ENCODE measurements around the gene USP17L25.
"Not testable (repeated sequence)": the region's sequence is repeated elsewhere in the genome, so short reads cannot be mapped to it uniquely, and the experiment has no call there.

- not testable (repeated sequence) for TF ChIP-seq CTCF (IDR thresholded peaks at IDR 0.05; ENCODE audit: low read depth, low read length, missing input control); MAX (IDR thresholded peaks at IDR 0.05); HNF4A (conservative IDR thresholded peaks at IDR 0.05)
- TF ChIP-seq, protein P1, sequence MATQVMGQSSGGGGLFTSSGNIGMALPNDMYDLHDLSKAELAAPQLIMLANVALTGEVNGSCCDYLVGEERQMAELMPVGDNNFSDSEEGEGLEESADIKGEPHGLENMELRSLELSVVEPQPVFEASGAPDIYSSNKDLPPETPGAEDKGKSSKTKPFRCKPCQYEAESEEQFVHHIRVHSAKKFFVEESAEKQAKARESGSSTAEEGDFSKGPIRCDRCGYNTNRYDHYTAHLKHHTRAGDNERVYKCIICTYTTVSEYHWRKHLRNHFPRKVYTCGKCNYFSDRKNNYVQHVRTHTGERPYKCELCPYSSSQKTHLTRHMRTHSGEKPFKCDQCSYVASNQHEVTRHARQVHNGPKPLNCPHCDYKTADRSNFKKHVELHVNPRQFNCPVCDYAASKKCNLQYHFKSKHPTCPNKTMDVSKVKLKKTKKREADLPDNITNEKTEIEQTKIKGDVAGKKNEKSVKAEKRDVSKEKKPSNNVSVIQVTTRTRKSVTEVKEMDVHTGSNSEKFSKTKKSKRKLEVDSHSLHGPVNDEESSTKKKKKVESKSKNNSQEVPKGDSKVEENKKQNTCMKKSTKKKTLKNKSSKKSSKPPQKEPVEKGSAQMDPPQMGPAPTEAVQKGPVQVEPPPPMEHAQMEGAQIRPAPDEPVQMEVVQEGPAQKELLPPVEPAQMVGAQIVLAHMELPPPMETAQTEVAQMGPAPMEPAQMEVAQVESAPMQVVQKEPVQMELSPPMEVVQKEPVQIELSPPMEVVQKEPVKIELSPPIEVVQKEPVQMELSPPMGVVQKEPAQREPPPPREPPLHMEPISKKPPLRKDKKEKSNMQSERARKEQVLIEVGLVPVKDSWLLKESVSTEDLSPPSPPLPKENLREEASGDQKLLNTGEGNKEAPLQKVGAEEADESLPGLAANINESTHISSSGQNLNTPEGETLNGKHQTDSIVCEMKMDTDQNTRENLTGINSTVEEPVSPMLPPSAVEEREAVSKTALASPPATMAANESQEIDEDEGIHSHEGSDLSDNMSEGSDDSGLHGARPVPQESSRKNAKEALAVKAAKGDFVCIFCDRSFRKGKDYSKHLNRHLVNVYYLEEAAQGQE (IDR thresholded peaks at IDR 0.05) = not testable (repeated sequence)
These were observed 23.6 kb downstream of the USP17L25 start, which contains the start of gene USP17L29 for GRCh38 chr4:9353338-9353737.
